K562 (cell line): ENCODE data around the gene PHF21A. TPM values are rescaled to one million over a fixed set of nuclear protein-coding genes. Genes with fewer than 3 reads are reported as not detected.

ENCODE experiments used
- ATAC-seq: fragments of 200-7000 bp; cut with Tn5 transposase; 3 replicates; pipeline ENCODE4 v1.9.1; 2020; ENCODE audit warnings: moderate library complexity
- BruUV-seq: library from RNA; stranded (reverse); fragments of 400-500 nt; replicated peaks from 2 replicates; lab custom pipeline; 2021; lab: Mats Ljungman, UMichigan
- CTCF ChIA-PET: fragments of 300-600 bp; formaldehyde crosslinking; extraction: SDS; loops from one replicate; lab custom pipeline; 2021; ENCODE audit warnings: low intra/inter-chr PET ratio; lab: Yijun Ruan, JAX
- POLR2A ChIA-PET: fragments of 300-600, 350-650 bp; sonication (Branson Sonifier 250); formaldehyde crosslinking; extraction: SDS; loops from one replicate; lab custom pipeline; 2021; ENCODE audit warnings: antibody characterized with exemption, inconsistent platforms; lab: Yijun Ruan, JAX
- DNase-seq, 4 experiments: peaks; one replicate each; pipeline versions ENCODE4 v3.0.0 to v3.0.0-alpha.2; 2011 to 2018; ENCODE audit warnings: low spot score in 3 of 4, mixed read lengths in 3 of 4; ENCODE audit errors: extremely low read depth in 1 of 4
- FAIRE-seq: peaks from 2 replicates; lab custom pipeline; 2011; peaks lifted over from hg19 to GRCh38; lab: Jason Lieb, UNC
- H2AFZ ChIP-seq: 2 replicates; pipeline ENCODE4 v1.6.0; 2011; ENCODE audit warnings: low read depth, low read length, control low read depth, inconsistent platforms
- H3K27ac ChIP-seq: fragments of 200-600 bp; 3 replicates; pipeline ENCODE4 v1.8.0; 2011; ENCODE audit warnings: low read depth, mild to moderate bottlenecking, control low read depth, inconsistent platforms, low read length, moderate library complexity, mixed read lengths; ENCODE audit errors: extremely low read depth
- H3K27me3 ChIP-seq, 2 experiments: fragments of 300-600 bp in 1 of 2; 2 replicates in 1 of 2; 3 replicates in 1 of 2; pipeline versions ENCODE4 v1.6.0 to v1.8.0; 2011; ENCODE audit warnings: inconsistent platforms in 2 of 2, low read length in 2 of 2, mild to moderate bottlenecking in 1 of 2, mixed read lengths in 1 of 2, moderate library complexity in 1 of 2; ENCODE audit not compliant: control insufficient read depth in 2 of 2, insufficient read depth in 2 of 2
- H3K36me3 ChIP-seq: fragments of 300-600 bp; 3 replicates; pipeline ENCODE4 v1.8.0; 2011; ENCODE audit warnings: mild to moderate bottlenecking, low read length, inconsistent platforms; ENCODE audit not compliant: control insufficient read depth, insufficient read depth
- H3K4me1 ChIP-seq, 2 experiments: fragments of 200-600 bp in 1 of 2; replicated peaks in 1 of 2; 2 replicates in 1 of 2; 3 replicates in 1 of 2; pipeline versions ENCODE4 v1.5.1 to v1.8.0; 2011; ENCODE audit warnings: inconsistent platforms in 2 of 2, low read length in 2 of 2, mild to moderate bottlenecking in 1 of 2, mixed read lengths in 1 of 2, moderate library complexity in 1 of 2; ENCODE audit not compliant: control insufficient read depth in 2 of 2, insufficient read depth in 2 of 2
- H3K4me2 ChIP-seq: 2 replicates; pipeline ENCODE4 v1.6.1; 2011; ENCODE audit warnings: low read length, control low read depth, inconsistent platforms, mixed read lengths; ENCODE audit not compliant: insufficient read depth
- H3K4me3 ChIP-seq: fragments of 200-600 bp; sonication (generic), shearing (Covaris generic); 2 replicates; pipeline ENCODE4 v1.5.1; 2016; ENCODE audit warnings: control low read depth, inconsistent platforms
- H3K79me2 ChIP-seq: fragments of 200-600 bp; 3 replicates; pipeline ENCODE4 v1.8.0; 2011; ENCODE audit warnings: low read length, inconsistent platforms; ENCODE audit not compliant: control insufficient read depth, insufficient read depth
- H3K9ac ChIP-seq, 2 experiments: 2 replicates each; pipeline versions ENCODE4 v1.6.0 to v1.6.1; 2011; ENCODE audit warnings: low read depth in 2 of 2, low read length in 2 of 2, control low read depth in 1 of 2, inconsistent platforms in 1 of 2, mild to moderate bottlenecking in 1 of 2, mixed read lengths in 1 of 2; ENCODE audit not compliant: insufficient read depth in 1 of 2
- H3K9me1 ChIP-seq: one replicate; pipeline ENCODE4 v1.6.0; 2011; ENCODE audit warnings: inconsistent platforms, mild to moderate bottlenecking, low read length, moderate library complexity; ENCODE audit not compliant: control insufficient read depth, insufficient read depth
- H3K9me3 ChIP-seq: replicated peaks from 2 replicates; pipeline ENCODE4 v1.5.1; 2011; ENCODE audit warnings: low read depth, low read length, inconsistent platforms; ENCODE audit not compliant: control insufficient read depth, insufficient read depth
- H4K20me1 ChIP-seq: replicated peaks from 2 replicates; pipeline ENCODE4 v1.6.1; 2011; ENCODE audit warnings: low read length, inconsistent platforms, mixed read lengths; ENCODE audit not compliant: control insufficient read depth, insufficient read depth
- BDP1 ChIP-seq: IDR thresholded peaks from 3 replicates; pipeline ENCODE4 v1.6.1; 2011; ENCODE audit not compliant: insufficient read length, insufficient read depth
- CHD4 ChIP-seq: fragments of 200-600 bp; sonication (generic); IDR thresholded peaks from 3 replicates; pipeline ENCODE4 v1.6.1; 2012; ENCODE audit warnings: low read depth, mild to moderate bottlenecking, mixed read lengths, low read length, inconsistent platforms; ENCODE audit not compliant: insufficient read depth, insufficient replicate concordance, poor library complexity, severe bottlenecking
- HIVEP1 ChIP-seq: fragments of 250-450 bp; sonication (Bioruptor Pico); IDR thresholded peaks from 2 replicates; pipeline ENCODE4 v1.4.0; 2020; ENCODE audit warnings: mild to moderate bottlenecking
- HNRNPUL1 ChIP-seq: fragments of 200-400 bp; formaldehyde crosslinking; IDR thresholded peaks from 2 replicates; pipeline ENCODE4 v1.6.1; 2017; ENCODE audit warnings: low read length
- NCOA6 ChIP-seq: fragments of 450-650 bp; IDR thresholded peaks from 2 replicates; pipeline ENCODE4 v1.6.1; 2017; ENCODE audit warnings: mild to moderate bottlenecking
- NCOR1 ChIP-seq: fragments of 450-650 bp; IDR thresholded peaks from 2 replicates; pipeline ENCODE4 v1.6.1; 2016; ENCODE audit warnings: mild to moderate bottlenecking, moderate library complexity
- NR2C1 ChIP-seq, 2 experiments: fragments of 450-650 bp; IDR thresholded peaks; 2 replicates each; pipeline ENCODE4 v1.6.1; 2017; ENCODE audit warnings: mild to moderate bottlenecking in 2 of 2, antibody characterized with exemption in 1 of 2, inconsistent platforms in 1 of 2, missing compliant biosample characterization in 1 of 2, missing genetic modification characterization in 1 of 2
- SLC30A9 ChIP-seq: fragments of 250-450 bp; sonication (Bioruptor Pico); IDR thresholded peaks from 2 replicates; pipeline ENCODE4 v1.8.0; 2022; ENCODE audit warnings: mild to moderate bottlenecking, moderate library complexity
- TAF7 ChIP-seq: fragments of 450-650 bp; IDR thresholded peaks from 2 replicates; pipeline ENCODE4 v1.6.1; 2016; ENCODE audit warnings: missing genetic modification characterization, missing compliant biosample characterization
- TSHZ1 ChIP-seq: fragments of 250-450 bp; sonication (Bioruptor Pico); IDR thresholded peaks from 2 replicates; pipeline ENCODE4 v1.4.0; 2020; ENCODE audit warnings: mild to moderate bottlenecking, moderate library complexity
- ZBTB8A ChIP-seq: fragments of 450-650 bp; IDR thresholded peaks from 2 replicates; pipeline ENCODE4 v1.6.1; 2018; ENCODE audit warnings: mild to moderate bottlenecking, moderate library complexity; ENCODE audit not compliant: partially characterized antibody
- ZC3H11A ChIP-seq: IDR thresholded peaks from 2 replicates; pipeline ENCODE4 v1.6.1; 2012; ENCODE audit warnings: low read depth, low read length, improper control_type of control experiment
- ZFP1 ChIP-seq: fragments of 450-650 bp; formaldehyde crosslinking; IDR thresholded peaks from 2 replicates; pipeline ENCODE4 v1.4.0; 2020; ENCODE audit warnings: mild to moderate bottlenecking, mixed read lengths
- ZNF263 ChIP-seq: sonication (generic); formaldehyde crosslinking; IDR thresholded peaks from 2 replicates; pipeline ENCODE4 v1.8.0; 2022; ENCODE audit warnings: mild to moderate bottlenecking, missing genetic modification reagents, borderline replicate concordance
- ZNF395 ChIP-seq: fragments of 200-800 bp; sonication (Bioruptor generic); IDR thresholded peaks from 2 replicates; pipeline ENCODE4 v1.6.1; 2017; ENCODE audit warnings: missing genetic modification characterization, missing compliant biosample characterization
- ZNF398 ChIP-seq: fragments of 250-450 bp; sonication (Bioruptor Pico); IDR thresholded peaks from 2 replicates; pipeline ENCODE4 v1.8.0; 2021; ENCODE audit warnings: moderate library complexity, mild to moderate bottlenecking, inconsistent platforms
- ZNF408 ChIP-seq: fragments of 250-450 bp; sonication (Bioruptor Pico); IDR thresholded peaks from 2 replicates; pipeline ENCODE4 v1.4.0; 2020; ENCODE audit warnings: low read depth, mild to moderate bottlenecking, moderate library complexity
- WGBS: fragments of 100-300 bp; shearing (Covaris generic); methylation state at CpG from one replicate; pipeline ENCODE4 v1.1.6; 2016; ENCODE audit warnings: low coverage, mixed read lengths; ENCODE audit not compliant: insufficient coverage; ENCODE audit errors: missing lambda C conversion rate; 5-methylcytosine and 5-hydroxymethylcytosine counted together
- in situ Hi-C: fragments of 300-500 bp; cut with MboI; formaldehyde crosslinking; loops from 4 replicates; pipeline ENCODE4 v1.15.0; 2018; ENCODE audit warnings: inconsistent platforms, mixed read lengths
- intact Hi-C: fragments of 100-400 bp; cut with micrococcal nuclease; formaldehyde crosslinking; loops from 2 replicates; pipeline ENCODE4 v1.14.2; 2022
- polyA plus RNA-seq, 8 experiments: library from polyadenylated mRNA; depleted of rRNA in 4 of 8; stranded (reverse) in 5 of 8; unstranded in 3 of 8; fragments of >200 nt; fragmentation: Nextera tagmentation in 2 of 8; fragmentation: Illumina TruSeq in 1 of 8; extraction: Ambion mirVana in 2 of 8; extraction: Trizol in 1 of 8; gene quantifications; 2 replicates each; pipeline versions ENCODE4 v1.2.1 to v1.2.3, GENCODE V29; 2011 to 2014; ENCODE audit warnings: inconsistent platforms in 1 of 8, missing spikeins in 1 of 8
- total RNA-seq, 7 experiments: library from RNA; depleted of rRNA in 6 of 7; stranded (reverse); fragments of >200 nt in 6 of 7; fragmentation: Illumina TruSeq in 2 of 7; extraction: Trizol in 2 of 7; gene quantifications; 2 replicates each; pipeline versions ENCODE4 v1.2.1 to v1.2.3, GENCODE V29; 2011 to 2021; ENCODE audit warnings: low replicate concordance in 1 of 7

PHF21A gene
- total and polyA plus RNA-seq, 9 of the 15 experiments (the other 6 are each of a cell fraction or from before 2014, with no cell fraction given): 1.5 to 32.4 (median 10.7) TPM

- no peak for FAIRE-seq
- no TSS peak for BruUV-seq
- Histone ChIP-seq H3K4me1 (peaks cover 0 to 3% of the 10 kb centered on the region in 2 experiments; a peak in 1 of 5 replicates), H3K27me3 (no peaks in the 10 kb centered on the region), H3K9me3 (no peaks in the 10 kb centered on the region), H4K20me1 (no peaks in the 10 kb centered on the region), H3K79me2 (no peaks in the 10 kb centered on the region), H3K9ac (no peak overlapping the region), H3K27ac (no peak overlapping the region), H3K9me1 (no peaks in the 10 kb centered on the region), H3K4me3 (no peak overlapping the region), H2AFZ (no peak overlapping the region), H3K4me2 (no peak overlapping the region), H3K36me3 (no peaks in the 10 kb centered on the region)
- ATAC-seq: peak; percentile 38; the same call in 1 of the 3 replicates
- intact Hi-C loops: no loop called here
- POLR2A ChIA-PET: interaction anchor here (0.6 to 1.3 kb wide), 3 partner anchors 9 to 62 kb away, joined by 3 to 4 read pairs (median 3); no protein-coding TSS in a partner anchor
- WGBS: 65% methylated on average over 2 of the region's 2 CpGs
- no peak for DNase-seq
- CTCF ChIA-PET: no interaction called here
- in situ Hi-C loops: no loop called here
- no peak for TF ChIP-seq ZNF408 (CRISPR knock-in tag)
- TF ChIP-seq ZBTB8A: no peak
- TF ChIP-seq ZFP1 (CRISPR knock-in tag): no peak
- no peak for TF ChIP-seq ZC3H11A
- no peak for TF ChIP-seq HNRNPUL1
- TF ChIP-seq HIVEP1: no peak
- TF ChIP-seq ZNF398 (CRISPR knock-in tag): no peak
- no peak for TF ChIP-seq NR2C1 (IDR thresholded peaks at IDR 0.05)
- no peak for TF ChIP-seq NR2C1 (tag; IDR thresholded peaks at IDR 0.05)
- TF ChIP-seq NCOA6: no peak
- no peak for TF ChIP-seq TSHZ1 (CRISPR knock-in tag)
- no peak for TF ChIP-seq TAF7 (tag)
- no peak for TF ChIP-seq ZNF263 (CRISPR knock-in tag)
- no peak for TF ChIP-seq SLC30A9 (CRISPR knock-in tag)
- TF ChIP-seq NCOR1: no peak
- no peak for TF ChIP-seq ZNF395 (CRISPR knock-in tag)
- no peak for TF ChIP-seq BDP1
- no peak for TF ChIP-seq CHD4
These were observed 63.8 kb downstream of the PHF21A start for GRCh38 chr11:46057489-46057888.
